ENCODE data around the gene MCF2L.

The MCF2L gene

GRCh38 chr13:113000575-113000974 lies 31.6 kb downstream of the MCF2L start:
- Histone ChIP-seq H3K27me3 (ENCODE audit: control insufficient read depth, insufficient read depth, low read length) (no peaks in the 10 kb centered on the region), H3K27ac (ENCODE audit: low read depth, low read length) (no peak overlapping the region), H3K36me3 (ENCODE audit: control insufficient read depth, insufficient read depth, low read length) (0 out of 2 replicates have a peak, but pooled peaks cover 3% of the 10 kb centered on the region), H3K9ac (ENCODE audit: low read length) (no peak overlapping the region), H3K9me3 (ENCODE audit: control insufficient read depth, insufficient read depth, low read depth, low read length) (no peaks in the 10 kb centered on the region), H3K4me3 (ENCODE audit: low read depth, low read length) (no peak overlapping the region), H3K4me1 (ENCODE audit: control insufficient read depth, insufficient read depth, low read length) (peaks cover 12% of the 10 kb centered on the region; the same call in 1 of the 2 replicates)

- Histone ChIP-seq H3K4me1 (ENCODE audit: control insufficient read depth, insufficient read depth, low read length) (peaks cover 12% of the 10 kb centered on the region; the same call in 1 of the 2 replicates), H3K27ac (ENCODE audit: low read depth, low read length) (no peak overlapping the region), H3K36me3 (ENCODE audit: control insufficient read depth, insufficient read depth, low read length) (0 out of 2 replicates have a peak, but pooled peaks cover 3% of the 10 kb centered on the region), H3K9ac (ENCODE audit: low read length) (peak overlapping the region; percentile 43), H3K9me3 (ENCODE audit: control insufficient read depth, insufficient read depth, low read depth, low read length) (no peaks in the 10 kb centered on the region), H3K27me3 (ENCODE audit: control insufficient read depth, insufficient read depth, low read length) (no peaks in the 10 kb centered on the region), H3K4me3 (ENCODE audit: low read depth, low read length) (no peak overlapping the region; the same call in 1 of the 2 replicates)
These were observed 32.5 kb downstream of the MCF2L start for GRCh38 chr13:113001241-113002140.

- no peak overlapping the region for H3K9ac ChIP-seq (ENCODE audit: low read length)
- no peak overlapping the region for H3K4me3 ChIP-seq (ENCODE audit: low read depth, low read length)
- H3K27me3 ChIP-seq (ENCODE audit: control insufficient read depth, insufficient read depth, low read length): no peaks in the 10 kb centered on the region
- no peaks in the 10 kb centered on the region for H3K9me3 ChIP-seq (ENCODE audit: control insufficient read depth, insufficient read depth, low read depth, low read length)
- no peak overlapping the region for H3K27ac ChIP-seq (ENCODE audit: low read depth, low read length)
- 0 out of 2 replicates have a peak, but pooled peaks cover 3% of the 10 kb centered on the region for H3K36me3 ChIP-seq (ENCODE audit: control insufficient read depth, insufficient read depth, low read length)
- H3K4me1 ChIP-seq (ENCODE audit: control insufficient read depth, insufficient read depth, low read length): peaks cover 12% of the 10 kb centered on the region; the same call in 1 of the 2 replicates
These were observed 33.3 kb downstream of the MCF2L start for GRCh38 chr13:113002206-113002912.

GRCh38 chr13:113002913-113003290 lies 33.9 kb downstream of the MCF2L start:
- no peak overlapping the region for H3K9ac ChIP-seq (ENCODE audit: low read length)
- no peaks in the 10 kb centered on the region for H3K27me3 ChIP-seq (ENCODE audit: control insufficient read depth, insufficient read depth, low read length)
- no peaks in the 10 kb centered on the region for H3K9me3 ChIP-seq (ENCODE audit: control insufficient read depth, insufficient read depth, low read depth, low read length)
- peaks cover 12% of the 10 kb centered on the region; the same call in 1 of the 2 replicates for H3K4me1 ChIP-seq (ENCODE audit: control insufficient read depth, insufficient read depth, low read length)
- H3K36me3 ChIP-seq (ENCODE audit: control insufficient read depth, insufficient read depth, low read length): 0 out of 2 replicates have a peak, but pooled peaks cover 3% of the 10 kb centered on the region
- H3K27ac ChIP-seq (ENCODE audit: low read depth, low read length): no peak overlapping the region
- H3K4me3 ChIP-seq (ENCODE audit: low read depth, low read length): no peak overlapping the region

GRCh38 chr13:113004126-113004525 lies 35.1 kb downstream of the MCF2L start:
- Histone ChIP-seq H3K4me1 (ENCODE audit: control insufficient read depth, insufficient read depth, low read length) (peaks cover 12% of the 10 kb centered on the region; the same call in 1 of the 2 replicates), H3K36me3 (ENCODE audit: control insufficient read depth, insufficient read depth, low read length) (0 out of 2 replicates have a peak, but pooled peaks cover 3% of the 10 kb centered on the region), H3K9me3 (ENCODE audit: control insufficient read depth, insufficient read depth, low read depth, low read length) (no peaks in the 10 kb centered on the region), H3K9ac (ENCODE audit: low read length) (no peak overlapping the region), H3K27ac (ENCODE audit: low read depth, low read length) (no peak overlapping the region), H3K27me3 (ENCODE audit: control insufficient read depth, insufficient read depth, low read length) (no peaks in the 10 kb centered on the region), H3K4me3 (ENCODE audit: low read depth, low read length) (no peak overlapping the region)

- Histone ChIP-seq H3K4me1 (ENCODE audit: control insufficient read depth, insufficient read depth, low read length) (peaks cover 12% of the 10 kb centered on the region; the same call in 1 of the 2 replicates), H3K27ac (ENCODE audit: low read depth, low read length) (no peak overlapping the region), H3K36me3 (ENCODE audit: control insufficient read depth, insufficient read depth, low read length) (0 out of 2 replicates have a peak, but pooled peaks cover 3% of the 10 kb centered on the region), H3K27me3 (ENCODE audit: control insufficient read depth, insufficient read depth, low read length) (no peaks in the 10 kb centered on the region), H3K4me3 (ENCODE audit: low read depth, low read length) (no peak overlapping the region), H3K9me3 (ENCODE audit: control insufficient read depth, insufficient read depth, low read depth, low read length) (no peaks in the 10 kb centered on the region), H3K9ac (ENCODE audit: low read length) (no peak overlapping the region)
These were observed 36.3 kb downstream of the MCF2L start for GRCh38 chr13:113005076-113005865.

GRCh38 chr13:113005997-113006396 lies 37.0 kb downstream of the MCF2L start:
- H3K9ac ChIP-seq (ENCODE audit: low read length): no peak overlapping the region
- H3K36me3 ChIP-seq (ENCODE audit: control insufficient read depth, insufficient read depth, low read length): 0 out of 2 replicates have a peak, but pooled peaks cover 3% of the 10 kb centered on the region
- no peak overlapping the region for H3K27ac ChIP-seq (ENCODE audit: low read depth, low read length)
- H3K27me3 ChIP-seq (ENCODE audit: control insufficient read depth, insufficient read depth, low read length): no peaks in the 10 kb centered on the region
- H3K4me3 ChIP-seq (ENCODE audit: low read depth, low read length): no peak overlapping the region
- peaks cover 7% of the 10 kb centered on the region; the same call in 1 of the 2 replicates for H3K4me1 ChIP-seq (ENCODE audit: control insufficient read depth, insufficient read depth, low read length)
- H3K9me3 ChIP-seq (ENCODE audit: control insufficient read depth, insufficient read depth, low read depth, low read length): no peaks in the 10 kb centered on the region

- Histone ChIP-seq H3K9ac (ENCODE audit: low read length) (no peak overlapping the region), H3K4me1 (ENCODE audit: control insufficient read depth, insufficient read depth, low read length) (peaks cover 3% of the 10 kb centered on the region; the same call in 1 of the 2 replicates), H3K27ac (ENCODE audit: low read depth, low read length) (no peak overlapping the region), H3K9me3 (ENCODE audit: control insufficient read depth, insufficient read depth, low read depth, low read length) (no peaks in the 10 kb centered on the region), H3K4me3 (ENCODE audit: low read depth, low read length) (no peak overlapping the region), H3K27me3 (ENCODE audit: control insufficient read depth, insufficient read depth, low read length) (no peaks in the 10 kb centered on the region), H3K36me3 (ENCODE audit: control insufficient read depth, insufficient read depth, low read length) (0 out of 2 replicates have a peak, but pooled peaks cover 3% of the 10 kb centered on the region)
These were observed 37.6 kb downstream of the MCF2L start for GRCh38 chr13:113006660-113007059.

- H3K36me3 ChIP-seq (ENCODE audit: control insufficient read depth, insufficient read depth, low read length): peaks cover 3% of the 10 kb centered on the region; the same call in 1 of the 2 replicates
- H3K4me3 ChIP-seq (ENCODE audit: low read depth, low read length): no peak overlapping the region
- H3K9ac ChIP-seq (ENCODE audit: low read length): no peak overlapping the region
- H3K4me1 ChIP-seq (ENCODE audit: control insufficient read depth, insufficient read depth, low read length): no peaks in the 10 kb centered on the region
- no peaks in the 10 kb centered on the region for H3K9me3 ChIP-seq (ENCODE audit: control insufficient read depth, insufficient read depth, low read depth, low read length)
- H3K27ac ChIP-seq (ENCODE audit: low read depth, low read length): no peak overlapping the region
- no peaks in the 10 kb centered on the region for H3K27me3 ChIP-seq (ENCODE audit: control insufficient read depth, insufficient read depth, low read length)
These were observed 39.8 kb downstream of the MCF2L start for GRCh38 chr13:113008851-113009250.

- no peaks in the 10 kb centered on the region; the same call in 1 of the 2 replicates for H3K36me3 ChIP-seq (ENCODE audit: control insufficient read depth, insufficient read depth, low read length)
- H3K9ac ChIP-seq (ENCODE audit: low read length): no peak overlapping the region
- no peaks in the 10 kb centered on the region for H3K9me3 ChIP-seq (ENCODE audit: control insufficient read depth, insufficient read depth, low read depth, low read length)
- no peaks in the 10 kb centered on the region for H3K4me1 ChIP-seq (ENCODE audit: control insufficient read depth, insufficient read depth, low read length)
- no peak overlapping the region for H3K4me3 ChIP-seq (ENCODE audit: low read depth, low read length)
- no peak overlapping the region for H3K27ac ChIP-seq (ENCODE audit: low read depth, low read length)
- no peaks in the 10 kb centered on the region for H3K27me3 ChIP-seq (ENCODE audit: control insufficient read depth, insufficient read depth, low read length)
These were observed 40.9 kb downstream of the MCF2L start for GRCh38 chr13:113009743-113010509.
